Glomerular visceral epithelial cell (primary cell): ENCODE results near the gene BCAS1.

Source experiments
- DNase-seq: peaks from one replicate; pipeline ENCODE4 v3.0.0-alpha.2; 2016; ENCODE audit errors: extremely low spot score

BCAS1 gene

GRCh38 chr20:53961527-53961926 is 108.9 kb downstream of the BCAS1 start:
- DNase-seq, result no peak

GRCh38 chr20:53960579-53961272 is 109.7 kb downstream of the BCAS1 start:
- DNase-seq, result peak; percentile 25

GRCh38 chr20:53959911-53960578 is 110.3 kb downstream of the BCAS1 start:
- DNase-seq, result peak; percentile 31

- no peak for DNase-seq
Measured at GRCh38 chr20:53958260-53958659, 112.1 kb downstream of the BCAS1 start.

- DNase-seq, result peak; percentile 23
Measured at GRCh38 chr20:53957451-53958172, 112.8 kb downstream of the BCAS1 start.

GRCh38 chr20:53956013-53956715 is 114.2 kb downstream of the BCAS1 start:
- DNase-seq, result no peak

GRCh38 chr20:53954723-53955658 is 115.4 kb downstream of the BCAS1 start:
- no peak for DNase-seq

- no peak for DNase-seq
Measured at GRCh38 chr20:53952528-53953096, 117.8 kb downstream of the BCAS1 start.

- DNase-seq, result no peak
Measured at GRCh38 chr20:53950578-53950977, 119.8 kb downstream of the BCAS1 start.

GRCh38 chr20:53950031-53950430 is 120.4 kb downstream of the BCAS1 start:
- DNase-seq, result no peak

GRCh38 chr20:53949319-53949839 is 121.0 kb downstream of the BCAS1 start:
- DNase-seq, result peak; percentile 93

- no peak for DNase-seq
Measured at GRCh38 chr20:53948383-53949318, 121.7 kb downstream of the BCAS1 start.

- no peak for DNase-seq
Measured at GRCh38 chr20:53947501-53948195, 122.7 kb downstream of the BCAS1 start.

GRCh38 chr20:53946106-53946505 is 124.3 kb downstream of the BCAS1 start:
- DNase-seq, result no peak

GRCh38 chr20:53945478-53945877 is 124.9 kb downstream of the BCAS1 start:
- no peak for DNase-seq

- no peak for DNase-seq
Measured at GRCh38 chr20:53944796-53945195, 125.6 kb downstream of the BCAS1 start.

GRCh38 chr20:53943522-53944291 is 126.7 kb downstream of the BCAS1 start:
- peak; percentile 59 for DNase-seq

- DNase-seq, result no peak
Measured at GRCh38 chr20:53942973-53943372, 127.4 kb downstream of the BCAS1 start.
